Neuronal stem cell (in vitro differentiated cells): Measurements from ENCODE around the gene ISL2.
A peak's percentile ranks its signal among the peaks of the same experiment; 100 is the strongest.

ENCODE experiments used
- DNase-seq: peaks from one replicate; pipeline ENCODE4 v3.0.0-alpha.2; 2013; ENCODE audit warnings: low spot score
- H2AFZ ChIP-seq: one replicate; pipeline ENCODE4 v1.6.1; 2013; ENCODE audit warnings: mild to moderate bottlenecking, low read length, inconsistent platforms
- H2AK5ac ChIP-seq: 2 replicates; pipeline ENCODE4 v1.6.1; 2013; ENCODE audit warnings: low read depth, mild to moderate bottlenecking, inconsistent platforms, low read length, moderate library complexity, mixed read lengths
- H2BK120ac ChIP-seq: 2 replicates; pipeline ENCODE4 v1.6.1; 2013; ENCODE audit warnings: low read depth, mild to moderate bottlenecking, inconsistent platforms, low read length, moderate library complexity, mixed read lengths
- H2BK12ac ChIP-seq: one replicate; pipeline ENCODE4 v1.6.1; 2013; ENCODE audit warnings: low read length, inconsistent platforms
- H2BK15ac ChIP-seq: 2 replicates; pipeline ENCODE4 v1.6.1; 2013; ENCODE audit warnings: mild to moderate bottlenecking, low read length, inconsistent platforms, mixed read lengths
- H2BK5ac ChIP-seq: one replicate; pipeline ENCODE4 v1.6.1; 2013; ENCODE audit warnings: inconsistent platforms, mild to moderate bottlenecking, low read length, moderate library complexity
- H3K14ac ChIP-seq: one replicate; pipeline ENCODE4 v1.6.1; 2013; ENCODE audit warnings: low read length, inconsistent platforms
- H3K18ac ChIP-seq: 2 replicates; pipeline ENCODE4 v1.6.1; 2013; ENCODE audit warnings: low read length, inconsistent platforms
- H3K23ac ChIP-seq: 2 replicates; pipeline ENCODE4 v1.6.1; 2013; ENCODE audit warnings: low read depth, mild to moderate bottlenecking, mixed read lengths, low read length, inconsistent platforms; ENCODE audit not compliant: poor library complexity
- H3K27ac ChIP-seq: replicated peaks from 3 replicates; pipeline ENCODE4 v1.5.1; 2013; ENCODE audit warnings: low read length, inconsistent platforms
- H3K27me3 ChIP-seq, 3 experiments: 2 replicates each; pipeline ENCODE4 v1.6.1; 2013; ENCODE audit warnings: low read length in 3 of 3, mild to moderate bottlenecking in 2 of 3, inconsistent platforms in 1 of 3, low read depth in 1 of 3, mixed read lengths in 1 of 3, moderate library complexity in 1 of 3; ENCODE audit not compliant: control insufficient read depth in 3 of 3, insufficient read depth in 3 of 3
- H3K36me3 ChIP-seq, 2 donors: replicated peaks in 1 of 2; 2 replicates each; pipeline ENCODE4 v1.6.1; 2013; ENCODE audit warnings: low read length in 2 of 2; ENCODE audit not compliant: control insufficient read depth in 2 of 2, insufficient read depth in 2 of 2
- H3K4ac ChIP-seq: 2 replicates; pipeline ENCODE4 v1.6.1; 2013; ENCODE audit warnings: inconsistent platforms, mild to moderate bottlenecking, low read length, moderate library complexity
- H3K4me1 ChIP-seq, 2 donors: 1 replicate in 1 of 2; 2 replicates in 1 of 2; pipeline ENCODE4 v1.6.1; 2013; ENCODE audit warnings: low read length in 2 of 2, low read depth in 1 of 2; ENCODE audit not compliant: control insufficient read depth in 2 of 2, insufficient read depth in 1 of 2
- H3K4me2 ChIP-seq: one replicate; pipeline ENCODE4 v1.6.1; 2013; ENCODE audit warnings: mild to moderate bottlenecking, low read length, inconsistent platforms; ENCODE audit not compliant: insufficient read depth, poor library complexity, severe bottlenecking
- H3K4me3 ChIP-seq, 2 donors: 2 replicates each; pipeline ENCODE4 v1.5.1; 2013; ENCODE audit warnings: low read length in 2 of 2, mild to moderate bottlenecking in 2 of 2, inconsistent platforms in 1 of 2, moderate library complexity in 1 of 2
- H3K79me1 ChIP-seq: one replicate; pipeline ENCODE4 v1.6.1; 2013; ENCODE audit warnings: low read depth, mild to moderate bottlenecking, inconsistent platforms, low read length, moderate library complexity
- H3K9ac ChIP-seq: one replicate; pipeline ENCODE4 v1.6.1; 2013; ENCODE audit warnings: mild to moderate bottlenecking, low read depth, low read length, inconsistent platforms; ENCODE audit not compliant: poor library complexity
- H3K9me3 ChIP-seq, 2 donors: replicated peaks in 1 of 2; 2 replicates each; pipeline versions ENCODE3 to v1.6.1; 2013; ENCODE audit warnings: low read length in 2 of 2, mild to moderate bottlenecking in 2 of 2, inconsistent platforms in 1 of 2, low read depth in 1 of 2, mixed read lengths in 1 of 2, moderate library complexity in 1 of 2; ENCODE audit not compliant: control insufficient read depth in 2 of 2, insufficient read depth in 1 of 2
- H4K8ac ChIP-seq: one replicate; pipeline ENCODE4 v1.6.1; 2013; ENCODE audit warnings: low read depth, mild to moderate bottlenecking, inconsistent platforms, low read length, moderate library complexity
- H4K91ac ChIP-seq: one replicate; pipeline ENCODE4 v1.6.1; 2013; ENCODE audit warnings: low read length, low read depth, mild to moderate bottlenecking, inconsistent platforms; ENCODE audit not compliant: poor library complexity
- WGBS, 2 donors: extraction: QIAGEN DNeasy Blood & Tissue Kit; methylation state at CpG; one replicate each; pipeline ENCODE4 v1.1.7; 2013; ENCODE audit warnings: missing lambda C conversion rate in 2 of 2, mixed read lengths in 1 of 2; ENCODE audit not compliant: insufficient read length in 2 of 2, insufficient replicate concordance in 1 of 2; ENCODE audit errors: extremely low coverage in 2 of 2; 5-methylcytosine and 5-hydroxymethylcytosine counted together

Gene ISL2

GRCh38 chr15:76303909-76304308 is 32.7 kb upstream of the ISL2 start:
- WGBS, 2 donors, result no CpG with 5 or more reads among the region's 1 CpG

GRCh38 chr15:76309601-76310330 is 26.8 kb upstream of the ISL2 start:
- H3K23ac ChIP-seq, result no peak overlapping the region
- no peak overlapping the region for H3K4ac ChIP-seq
- H3K4me3 ChIP-seq, result peak overlapping the region in 1 of 2 donors; percentile 92
- H3K79me1 ChIP-seq, result no peaks in the 10 kb centered on the region
- DNase-seq, result no peak
- no peaks in the 10 kb centered on the region for H3K36me3 ChIP-seq
- no peak overlapping the region for H2BK120ac ChIP-seq
- no peak overlapping the region for H4K8ac ChIP-seq
- H3K27ac ChIP-seq, result no peak overlapping the region
- peaks cover 0 to 9% (median 0%) of the 10 kb centered on the region in 3 experiments for H3K27me3 ChIP-seq
- WGBS, 2 donors, result no CpG with 5 or more reads among the region's 13 CpGs
- H3K9me3 ChIP-seq, result no peaks in the 10 kb centered on the region
- H3K14ac ChIP-seq, result no peak overlapping the region
- H2BK5ac ChIP-seq, result no peak overlapping the region
- H2BK15ac ChIP-seq, result no peak overlapping the region
- no peak overlapping the region for H3K18ac ChIP-seq
- no peak overlapping the region for H4K91ac ChIP-seq
- H3K9ac ChIP-seq, result no peak overlapping the region
- no peak overlapping the region for H3K4me2 ChIP-seq
- no peak overlapping the region for H2AK5ac ChIP-seq
- H3K4me1 ChIP-seq, result peaks cover 2 to 6% of the 10 kb centered on the region in 2 donors
- no peak overlapping the region for H2AFZ ChIP-seq
- H2BK12ac ChIP-seq, result no peak overlapping the region

More at GRCh38 chr15:76303909-76304308, 32.7 kb upstream of the ISL2 start:
- Histone ChIP-seq H2BK5ac (no peak overlapping the region), H3K18ac (no peak overlapping the region), H2AK5ac (no peak overlapping the region), H3K27me3 (no peaks in the 10 kb centered on the region), H3K79me1 (peaks cover 2% of the 10 kb centered on the region), H2BK15ac (no peak overlapping the region), H2BK12ac (no peak overlapping the region), H3K9ac (no peak overlapping the region), H4K91ac (no peak overlapping the region), H3K23ac (no peak overlapping the region), H4K8ac (no peak overlapping the region), H3K4me1 (no peaks in the 10 kb centered on the region), H3K4me2 (no peak overlapping the region), H3K36me3 (no peaks in the 10 kb centered on the region), H3K14ac (no peak overlapping the region), H2AFZ (no peak overlapping the region), H3K4ac (no peak overlapping the region), H2BK120ac (no peak overlapping the region), H3K4me3 (no peak overlapping the region), H3K9me3 (peaks cover 0 to 3% of the 10 kb centered on the region in 2 donors), H3K27ac (no peak overlapping the region)
- no peak for DNase-seq

GRCh38 chr15:76310475-76311099 is 26.0 kb upstream of the ISL2 start:
- Histone ChIP-seq H3K18ac (peak overlapping the region; percentile 96), H2BK12ac (no peak overlapping the region), H3K79me1 (no peaks in the 10 kb centered on the region), H3K4me1 (peaks cover 2 to 6% of the 10 kb centered on the region in 2 donors), H2BK15ac (no peak overlapping the region), H4K8ac (no peak overlapping the region), H2AFZ (peak overlapping the region; percentile 93), H3K9me3 (no peaks in the 10 kb centered on the region), H3K36me3 (no peaks in the 10 kb centered on the region), H3K27me3 (peaks cover 0 to 14% (median 0%) of the 10 kb centered on the region in 3 experiments), H3K14ac (peak overlapping the region; percentile 38), H3K27ac (no peak overlapping the region), H3K4me3 (peak overlapping the region; percentile 92 to 96), H2AK5ac (peak overlapping the region; percentile 88), H3K4ac (peak overlapping the region; percentile 53), H3K23ac (peak overlapping the region; percentile 86), H3K4me2 (peak overlapping the region; percentile 91), H3K9ac (peak overlapping the region; percentile 96), H2BK120ac (no peak overlapping the region), H2BK5ac (no peak overlapping the region), H4K91ac (peak overlapping the region; percentile 92)
- no peak for DNase-seq
- WGBS, 2 donors, result no CpG with 5 or more reads among the region's 16 CpGs
